ACC112 (cell line): ENCODE data around the gene INPP4B.

Experiments used
- H2AFZ ChIP-seq: fragments of 200-600 bp; sonication (generic); one replicate; pipeline ENCODE4 v1.6.0; 2017; ENCODE audit warnings: antibody characterized with exemption, low read length; ENCODE audit not compliant: unreplicated experiment
- H3K27ac ChIP-seq: fragments of 200-600 bp; sonication (generic); 2 replicates; pipeline ENCODE4 v1.5.1; 2014; ENCODE audit warnings: low read depth, mild to moderate bottlenecking, antibody characterized with exemption, low read length, moderate library complexity
- H3K27me3 ChIP-seq: fragments of 200-600 bp; sonication (generic); 2 replicates; pipeline ENCODE4 v1.6.1; 2014; ENCODE audit warnings: mild to moderate bottlenecking, antibody characterized with exemption, low read length, moderate library complexity, mixed read lengths; ENCODE audit not compliant: insufficient read depth
- H3K36me3 ChIP-seq: fragments of 200-600 bp; sonication (generic); 2 replicates; pipeline ENCODE4 v1.6.1; 2016; ENCODE audit warnings: mild to moderate bottlenecking, antibody characterized with exemption, low read length, moderate library complexity, mixed read lengths; ENCODE audit not compliant: insufficient read depth
- H3K4me1 ChIP-seq: fragments of 200-600 bp; sonication (generic); one replicate; pipeline ENCODE4 v1.6.1; 2016; ENCODE audit warnings: low read length, mixed read lengths; ENCODE audit not compliant: insufficient read depth, unreplicated experiment, control insufficient read depth
- H3K4me3 ChIP-seq: fragments of 200-600 bp; sonication (generic); 2 replicates; pipeline ENCODE4 v1.5.1; 2014; ENCODE audit warnings: mild to moderate bottlenecking, low read depth, low read length
- H3K79me2 ChIP-seq: fragments of 200-600 bp; sonication (generic); one replicate; pipeline ENCODE4 v1.6.0; 2016; ENCODE audit warnings: low read length; ENCODE audit not compliant: control insufficient read depth, unreplicated experiment, insufficient read depth

INPP4B gene

DNA sequence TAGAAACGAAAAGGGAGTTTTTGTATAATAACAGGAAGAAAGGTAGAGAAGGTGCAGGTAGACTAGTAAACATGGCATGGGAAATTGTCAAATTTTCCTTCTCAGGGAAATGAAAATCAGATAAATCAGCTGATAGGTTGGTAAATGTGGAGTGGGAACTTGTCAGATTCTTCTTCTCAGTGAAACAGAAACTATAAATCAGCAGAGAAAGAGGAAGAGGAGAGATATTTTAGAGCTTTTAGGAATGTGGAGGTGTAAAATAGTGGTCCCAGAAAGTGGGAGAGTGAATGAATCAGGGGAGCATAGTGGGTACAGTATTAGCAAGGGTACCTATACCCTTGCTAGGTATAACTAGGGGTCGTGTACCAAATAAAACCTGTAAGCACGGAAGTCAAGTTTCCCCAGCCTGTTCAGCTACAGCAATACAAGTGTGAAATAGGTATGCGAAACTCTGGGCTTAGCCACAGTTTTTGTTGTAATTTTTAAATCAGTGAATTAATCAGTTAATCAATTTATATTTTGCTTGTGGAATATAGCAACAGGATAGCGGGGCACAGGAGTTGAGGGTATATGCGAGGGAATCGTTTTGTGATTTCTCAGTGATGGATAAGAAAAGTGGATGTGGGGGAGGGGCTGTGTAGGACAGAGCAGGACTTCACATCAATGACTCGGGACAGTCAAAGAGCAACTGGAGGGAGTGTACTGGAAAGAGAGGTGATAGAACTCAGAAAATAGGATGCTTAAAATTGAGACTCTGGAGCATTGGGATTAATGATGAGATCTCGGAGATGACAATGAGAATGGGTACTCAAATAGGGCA, 561.5 kb downstream of the INPP4B start:
- no peak overlapping the region for H2AFZ ChIP-seq

DNA sequence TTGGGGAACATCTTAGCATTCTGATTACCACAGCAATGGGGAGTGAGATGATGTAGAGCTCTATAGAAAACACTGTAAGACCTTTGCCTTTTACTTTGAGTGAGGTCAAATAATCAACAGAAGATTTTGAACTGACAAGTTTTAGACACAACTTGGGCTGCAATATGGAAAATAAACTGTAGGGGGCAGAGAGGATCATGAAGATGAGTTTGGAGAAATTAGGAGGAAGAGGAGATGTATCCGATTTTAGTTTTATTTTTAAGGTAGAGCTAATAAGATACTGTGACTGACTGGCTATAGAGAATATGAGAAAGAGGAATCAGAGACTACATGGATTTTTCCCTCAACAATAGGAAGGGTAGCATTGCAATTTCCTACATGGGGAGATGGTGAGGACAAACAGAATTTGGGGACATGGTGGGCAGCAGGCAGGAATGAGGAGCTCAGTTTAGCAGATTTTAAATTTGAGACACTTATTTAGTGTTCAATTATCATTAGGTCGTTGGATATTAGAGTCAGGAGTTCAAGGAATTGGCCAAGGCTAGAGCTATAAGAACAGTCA, 563.1 kb downstream of the INPP4B start:
- H3K27me3 ChIP-seq, result no peaks in the 10 kb centered on the region
- no peaks in the 10 kb centered on the region for H3K4me1 ChIP-seq
- no peaks in the 10 kb centered on the region for H3K36me3 ChIP-seq
- H2AFZ ChIP-seq, result no peak overlapping the region
- no peak overlapping the region for H3K4me3 ChIP-seq
- no peaks in the 10 kb centered on the region for H3K79me2 ChIP-seq
- H3K27ac ChIP-seq, result no peak overlapping the region

More for the DNA sequence above, 561.5 kb downstream of the INPP4B start:
- Histone ChIP-seq H3K27me3 (no peaks in the 10 kb centered on the region), H3K27ac (no peak overlapping the region), H3K36me3 (no peaks in the 10 kb centered on the region), H3K4me1 (no peaks in the 10 kb centered on the region), H3K4me3 (no peak overlapping the region), H3K79me2 (no peaks in the 10 kb centered on the region)

DNA sequence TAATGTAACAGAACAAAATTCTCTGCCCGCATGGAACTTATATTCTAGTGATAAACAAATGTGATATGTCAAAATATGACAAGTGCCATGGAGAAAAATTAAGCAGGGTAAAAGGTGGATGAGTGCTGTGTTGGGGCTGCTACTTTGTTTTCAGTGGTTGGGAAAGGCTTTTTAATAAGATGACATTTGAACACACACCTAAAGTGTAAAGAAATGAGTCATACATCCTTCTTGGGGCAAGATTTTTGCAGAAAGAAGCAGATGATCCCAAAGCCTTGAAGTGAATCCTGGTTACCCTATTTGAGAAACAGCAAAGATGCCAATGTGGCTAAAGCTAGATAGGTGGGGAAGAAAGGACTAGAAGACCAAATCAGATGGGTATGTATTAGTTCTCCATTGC, 564.1 kb downstream of the INPP4B start:
- Histone ChIP-seq H2AFZ (no peak overlapping the region), H3K4me1 (no peaks in the 10 kb centered on the region), H3K4me3 (no peak overlapping the region), H3K27ac (no peak overlapping the region), H3K36me3 (no peaks in the 10 kb centered on the region), H3K27me3 (no peaks in the 10 kb centered on the region), H3K79me2 (no peaks in the 10 kb centered on the region)

DNA sequence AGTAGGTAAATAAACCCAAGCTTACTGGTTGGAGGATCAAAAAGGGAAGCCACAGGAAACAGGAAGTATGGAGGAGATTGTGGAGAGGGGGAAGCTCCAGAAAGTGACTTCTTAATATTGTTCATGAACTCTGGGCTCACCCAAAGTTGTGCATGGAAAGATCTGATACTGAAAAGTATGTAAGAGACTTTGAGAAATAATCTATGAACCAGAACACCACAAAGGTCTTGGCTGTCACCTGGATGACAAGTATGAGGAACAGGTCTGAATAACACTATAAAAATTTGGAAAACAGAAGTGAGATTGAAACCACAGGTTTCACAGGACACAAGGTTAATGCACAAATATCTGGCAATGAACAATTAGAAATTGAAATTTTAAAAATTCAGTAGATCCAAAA, 567.4 kb downstream of the INPP4B start:
- Histone ChIP-seq H3K79me2 (no peaks in the 10 kb centered on the region), H3K27ac (no peak overlapping the region), H3K27me3 (no peaks in the 10 kb centered on the region), H3K36me3 (no peaks in the 10 kb centered on the region), H3K4me1 (no peaks in the 10 kb centered on the region), H2AFZ (no peak overlapping the region), H3K4me3 (no peak overlapping the region)

DNA sequence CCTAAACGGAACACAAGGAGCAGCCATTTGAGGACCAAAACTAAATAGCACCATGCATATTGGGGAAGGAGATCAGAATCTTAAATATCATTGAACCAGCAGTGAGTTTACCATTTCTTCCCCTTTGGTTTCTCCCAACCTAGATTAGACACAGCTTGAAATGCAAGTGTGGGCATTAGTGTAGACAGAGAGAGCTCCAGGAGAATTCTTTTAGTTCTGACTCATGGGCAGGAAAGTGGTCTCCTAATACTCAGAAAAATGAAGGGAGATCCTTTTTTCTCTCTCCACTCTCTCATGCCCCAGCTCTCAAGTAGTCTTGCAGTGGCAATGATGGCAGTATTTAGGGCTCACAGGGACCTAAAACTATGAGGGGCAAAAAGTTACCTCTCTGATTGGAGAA, 567.9 kb downstream of the INPP4B start:
- no peak overlapping the region for H2AFZ ChIP-seq
- no peak overlapping the region for H3K4me3 ChIP-seq
- no peak overlapping the region for H3K27ac ChIP-seq
- H3K4me1 ChIP-seq, result no peaks in the 10 kb centered on the region
- H3K36me3 ChIP-seq, result no peaks in the 10 kb centered on the region
- no peaks in the 10 kb centered on the region for H3K27me3 ChIP-seq
- no peaks in the 10 kb centered on the region for H3K79me2 ChIP-seq

DNA sequence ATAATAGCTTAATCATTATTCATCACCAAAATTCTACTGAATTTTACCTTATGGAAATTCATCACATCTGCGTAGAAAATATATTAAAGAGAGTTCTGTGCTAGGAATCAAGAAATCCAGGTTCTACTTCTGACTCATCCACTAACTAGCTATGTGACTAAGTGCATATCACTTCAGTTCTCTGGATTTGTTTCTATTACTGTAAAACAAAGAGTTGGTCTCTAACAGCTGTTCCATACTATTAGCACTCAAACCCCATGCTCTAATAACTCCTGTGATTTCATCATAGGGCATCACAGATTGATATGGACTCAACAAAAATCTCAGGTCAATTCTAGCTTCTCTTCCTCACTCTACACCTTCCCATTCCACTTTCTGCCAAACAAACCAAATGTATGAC, 572.0 kb downstream of the INPP4B start:
- H3K27ac ChIP-seq, result no peak overlapping the region
- H3K27me3 ChIP-seq, result no peaks in the 10 kb centered on the region
- no peak overlapping the region for H3K4me3 ChIP-seq
- no peak overlapping the region for H2AFZ ChIP-seq
- no peaks in the 10 kb centered on the region for H3K79me2 ChIP-seq
- no peaks in the 10 kb centered on the region for H3K36me3 ChIP-seq
- H3K4me1 ChIP-seq, result no peaks in the 10 kb centered on the region

DNA sequence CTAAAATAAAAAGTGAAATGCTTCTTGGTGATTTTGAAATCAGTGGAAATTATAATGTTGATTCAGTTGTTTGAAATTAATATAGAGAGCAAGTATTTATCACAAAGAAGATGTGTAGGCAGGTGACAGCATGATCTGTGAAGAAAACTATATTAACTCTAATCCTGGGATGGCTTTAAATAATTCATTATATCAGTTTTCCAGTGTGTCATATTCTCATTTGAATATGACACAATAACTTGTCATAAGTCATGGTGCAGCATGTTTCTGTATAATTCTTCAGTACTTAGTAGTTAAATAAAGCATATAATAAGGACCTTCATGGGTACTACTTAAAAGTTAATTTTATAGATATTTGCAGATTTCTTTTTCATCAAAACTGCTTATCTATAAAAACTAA, 573.6 kb downstream of the INPP4B start:
- no peak overlapping the region for H3K4me3 ChIP-seq
- H3K27me3 ChIP-seq, result no peaks in the 10 kb centered on the region
- H2AFZ ChIP-seq, result no peak overlapping the region
- H3K79me2 ChIP-seq, result no peaks in the 10 kb centered on the region
- H3K36me3 ChIP-seq, result no peaks in the 10 kb centered on the region
- H3K4me1 ChIP-seq, result no peaks in the 10 kb centered on the region
- no peak overlapping the region for H3K27ac ChIP-seq

DNA sequence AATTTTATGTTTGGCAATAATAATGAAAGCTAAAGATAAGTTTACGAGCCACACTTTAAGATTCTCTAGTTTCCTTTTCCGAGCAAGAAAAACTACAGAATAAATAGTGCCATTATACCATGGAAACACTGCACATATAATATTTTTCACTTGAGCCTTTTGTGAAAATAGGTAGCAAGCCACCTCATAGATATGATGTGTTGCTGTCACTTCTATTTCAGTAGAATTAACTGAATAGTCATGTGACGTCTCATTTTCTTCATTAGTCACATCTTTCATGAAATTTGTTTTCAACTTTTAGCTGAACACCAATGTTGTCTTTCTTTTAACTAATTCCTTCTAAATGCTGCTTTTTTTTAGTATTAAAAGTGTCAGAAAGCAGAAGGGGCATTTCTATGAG, 574.3 kb downstream of the INPP4B start:
- Histone ChIP-seq H2AFZ (no peak overlapping the region), H3K27me3 (no peaks in the 10 kb centered on the region), H3K79me2 (no peaks in the 10 kb centered on the region), H3K4me1 (no peaks in the 10 kb centered on the region), H3K36me3 (no peaks in the 10 kb centered on the region), H3K4me3 (no peak overlapping the region), H3K27ac (no peak overlapping the region)

DNA sequence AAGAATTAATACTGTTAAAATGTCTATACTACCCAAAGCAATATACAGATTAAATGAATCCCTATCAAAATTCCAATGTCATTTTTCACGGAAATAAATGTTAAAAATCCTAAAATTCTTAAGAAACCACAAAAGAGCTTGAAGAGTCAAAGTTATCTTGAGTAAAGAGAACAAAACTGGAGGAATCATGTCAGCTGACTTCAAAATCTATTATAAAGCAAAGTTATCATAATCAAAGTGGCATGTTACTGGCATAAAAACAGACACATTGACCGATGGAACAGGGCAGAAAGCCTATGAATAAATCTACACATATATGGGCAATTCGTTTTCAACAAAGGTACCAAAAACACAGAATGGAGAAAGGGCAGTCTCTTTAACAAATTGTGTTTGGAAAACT, 579.0 kb downstream of the INPP4B start:
- Histone ChIP-seq H3K27ac (no peak overlapping the region), H3K27me3 (no peaks in the 10 kb centered on the region), H3K4me3 (no peak overlapping the region), H3K4me1 (peaks cover 21% of the 10 kb centered on the region), H2AFZ (no peak overlapping the region), H3K36me3 (no peaks in the 10 kb centered on the region), H3K79me2 (no peaks in the 10 kb centered on the region)

DNA sequence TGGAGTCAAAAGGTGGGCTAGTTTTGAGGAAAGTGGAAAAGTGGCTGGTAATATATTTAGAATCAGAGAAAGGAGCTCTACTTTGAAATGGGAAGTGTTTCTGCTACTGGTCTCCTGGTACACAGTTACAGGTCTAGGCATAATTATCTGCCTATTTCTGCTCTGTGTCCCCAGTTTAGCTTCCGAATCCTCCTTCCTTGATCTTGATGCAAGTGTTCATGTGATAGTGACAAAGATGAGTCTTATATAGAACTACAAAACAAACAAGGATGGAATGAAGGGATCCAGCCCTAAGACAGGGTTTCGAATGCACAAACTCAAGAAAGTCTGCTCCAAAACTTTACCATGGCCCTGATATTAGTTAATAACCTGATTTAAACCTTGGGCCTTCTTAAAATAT, 580.2 kb downstream of the INPP4B start:
- Histone ChIP-seq H3K36me3 (no peaks in the 10 kb centered on the region), H3K27ac (peak overlapping the region; percentile 71), H3K4me1 (peaks cover 25% of the 10 kb centered on the region), H3K79me2 (no peaks in the 10 kb centered on the region), H3K4me3 (peak overlapping the region; percentile 46; the same call in 1 of the 2 replicates), H3K27me3 (no peaks in the 10 kb centered on the region), H2AFZ (no peak overlapping the region)

DNA sequence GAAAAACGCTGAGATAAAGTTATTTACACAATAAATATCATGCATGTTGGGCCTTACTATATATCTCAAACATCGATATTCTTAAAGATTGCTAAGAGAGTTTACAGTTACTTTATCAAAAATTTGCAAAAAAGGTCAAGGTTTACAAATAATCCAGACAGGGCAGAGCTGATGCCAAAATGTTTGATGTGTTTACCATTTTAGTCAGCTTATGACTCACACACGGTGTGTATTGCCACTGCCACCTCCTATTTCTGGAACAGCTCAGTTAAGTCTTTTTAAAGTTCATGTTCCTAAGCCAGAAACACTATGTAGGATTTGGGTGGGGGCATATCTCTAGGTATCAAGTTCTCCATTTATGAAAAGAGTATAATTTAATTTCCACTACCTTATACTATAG, 580.6 kb downstream of the INPP4B start:
- H3K36me3 ChIP-seq, result no peaks in the 10 kb centered on the region
- no peak overlapping the region for H2AFZ ChIP-seq

More for the DNA sequence above, 580.6 kb downstream of the INPP4B start:
- H3K4me1 ChIP-seq, result peaks cover 25% of the 10 kb centered on the region
- H3K27ac ChIP-seq, result peak overlapping the region; percentile 71
- H3K79me2 ChIP-seq, result no peaks in the 10 kb centered on the region
- peak overlapping the region; percentile 46; the same call in 1 of the 2 replicates for H3K4me3 ChIP-seq
- H3K27me3 ChIP-seq, result no peaks in the 10 kb centered on the region
